Gastroesophageal sphincter (tissue), 4 donors: ENCODE results near the gene FOXP4. TPM values are rescaled to one million over a fixed set of nuclear protein-coding genes. Genes with fewer than 3 reads are reported as not detected.
A peak's percentile ranks its signal among the peaks of the same experiment; 100 is the strongest.

Source experiments
- ATAC-seq: fragments of 150-250 bp; one replicate; pipeline ENCODE4 v1.9.1; 2016; ENCODE audit warnings: mild to moderate bottlenecking, moderate library complexity
- H3K27ac ChIP-seq, 4 donors: fragments of 200-600 bp; sonication (generic) in 3 of 4; 1 replicate in 3 of 4; 2 replicates in 1 of 4; pipeline ENCODE4 v1.5.1; 2016 to 2019
- H3K27me3 ChIP-seq: fragments of 200-600 bp; sonication (generic); one replicate; pipeline ENCODE4 v1.5.1; 2019
- H3K36me3 ChIP-seq, 2 donors: fragments of 200-600 bp; sonication (generic); one replicate each; pipeline ENCODE4 v1.5.1; 2019; ENCODE audit warnings: control low read depth in 1 of 2
- H3K4me1 ChIP-seq, 3 donors: fragments of 200-600 bp; sonication (generic); 1 replicate in 2 of 3; 2 replicates in 1 of 3; pipeline ENCODE4 v1.5.1; 2016 to 2019; ENCODE audit warnings: control low read depth in 2 of 3
- H3K4me3 ChIP-seq, 2 donors: fragments of 200-600 bp; sonication (generic); one replicate each; pipeline ENCODE4 v1.5.1; 2019; ENCODE audit warnings: mild to moderate bottlenecking in 1 of 2, moderate library complexity in 1 of 2
- H3K9me3 ChIP-seq, 3 donors: fragments of 200-600 bp; sonication (generic); one replicate each; pipeline ENCODE4 v1.5.1; 2017 to 2019; ENCODE audit warnings: control low read depth in 2 of 3
- EP300 ChIP-seq: sonication (generic); formaldehyde crosslinking; IDR thresholded peaks from one replicate; pipeline ENCODE4 v1.6.1; 2017; ENCODE audit warnings: antibody characterized with exemption, mild to moderate bottlenecking
- POLR2A ChIP-seq, 2 donors: fragments of 450-650 bp; IDR thresholded peaks; one replicate each; pipeline ENCODE4 v1.6.1; 2017; ENCODE audit warnings: antibody characterized with exemption in 2 of 2, mild to moderate bottlenecking in 2 of 2, moderate library complexity in 1 of 2
- POLR2AphosphoS5 ChIP-seq: sonication (generic); formaldehyde crosslinking; IDR thresholded peaks from one replicate; pipeline ENCODE4 v1.6.1; 2017; ENCODE audit warnings: antibody characterized with exemption
- WGBS, 2 donors: methylation state at CpG; one replicate each; pipeline ENCODE4 v1.1.5; 2018; ENCODE audit warnings: low coverage in 1 of 2; 5-methylcytosine and 5-hydroxymethylcytosine counted together
- total RNA-seq, 4 donors: library from RNA; depleted of rRNA; stranded (reverse); fragments of >200 nt; gene quantifications; one replicate each; pipeline ENCODE4 v1.1.0, GENCODE V29; 2016
- TF ChIP-seq, protein P1 (sequence below), 4 experiments: fragments of 200-600 bp in 2 of 4; fragments of 450-650 bp in 2 of 4; sonication (generic) in 1 of 4; IDR thresholded peaks; one replicate each; pipeline ENCODE4 v1.5.1; 2017 to 2019; ENCODE audit warnings: antibody characterized with exemption in 4 of 4, mild to moderate bottlenecking in 2 of 4, moderate library complexity in 2 of 4

FOXP4 gene
- total RNA-seq, 4 donors from 2014 or later, result 8.2 to 25.8 (median 11.7) TPM

DNA sequence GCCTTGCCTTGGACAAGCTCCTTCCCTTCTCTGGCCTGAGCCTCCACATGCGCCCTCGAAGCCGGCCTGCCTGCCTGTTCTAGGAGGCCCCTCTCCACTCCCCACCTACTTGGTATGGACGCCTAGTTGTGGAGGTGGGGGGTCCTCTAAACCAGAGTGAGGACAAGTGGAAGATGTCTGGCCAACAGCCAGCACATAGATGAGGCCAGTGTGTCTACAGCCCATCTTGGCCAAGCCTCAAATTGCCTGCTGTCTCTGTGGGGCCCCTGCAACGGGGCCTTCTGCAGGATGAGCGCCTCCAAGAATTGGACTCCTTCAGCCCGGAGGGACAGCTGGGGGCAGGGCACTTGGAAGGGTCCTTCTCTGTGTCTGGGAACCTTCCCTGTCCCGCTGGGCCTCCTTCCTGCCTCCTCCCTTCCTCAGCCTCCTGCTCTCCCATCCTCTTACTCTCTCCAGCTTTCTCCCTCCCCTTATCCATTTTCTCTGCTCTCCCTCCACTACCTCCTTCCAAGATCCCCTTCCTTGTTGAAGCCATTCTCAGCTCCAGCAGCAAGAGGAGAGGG is 93.7 kb downstream of the FOXP4 start:
- H3K4me3 ChIP-seq, result peak overlapping the region in 1 of 2 donors; percentile 51
- H3K36me3 ChIP-seq, result no peaks in the 10 kb centered on the region
- H3K27ac ChIP-seq, result no peak overlapping the region
- WGBS, 2 donors, result 82% methylated on average over 2 of the region's 8 CpGs; no CpG with 5 or more reads in 1 of the 2 donors
- peaks cover 62% of the 10 kb centered on the region for H3K27me3 ChIP-seq
- no peak for ATAC-seq
- no peak for TF ChIP-seq POLR2AphosphoS5
- no peak for TF ChIP-seq EP300
- no peak for TF ChIP-seq POLR2A (IDR thresholded peaks at IDR 0.05)
- TF ChIP-seq, protein P1, sequence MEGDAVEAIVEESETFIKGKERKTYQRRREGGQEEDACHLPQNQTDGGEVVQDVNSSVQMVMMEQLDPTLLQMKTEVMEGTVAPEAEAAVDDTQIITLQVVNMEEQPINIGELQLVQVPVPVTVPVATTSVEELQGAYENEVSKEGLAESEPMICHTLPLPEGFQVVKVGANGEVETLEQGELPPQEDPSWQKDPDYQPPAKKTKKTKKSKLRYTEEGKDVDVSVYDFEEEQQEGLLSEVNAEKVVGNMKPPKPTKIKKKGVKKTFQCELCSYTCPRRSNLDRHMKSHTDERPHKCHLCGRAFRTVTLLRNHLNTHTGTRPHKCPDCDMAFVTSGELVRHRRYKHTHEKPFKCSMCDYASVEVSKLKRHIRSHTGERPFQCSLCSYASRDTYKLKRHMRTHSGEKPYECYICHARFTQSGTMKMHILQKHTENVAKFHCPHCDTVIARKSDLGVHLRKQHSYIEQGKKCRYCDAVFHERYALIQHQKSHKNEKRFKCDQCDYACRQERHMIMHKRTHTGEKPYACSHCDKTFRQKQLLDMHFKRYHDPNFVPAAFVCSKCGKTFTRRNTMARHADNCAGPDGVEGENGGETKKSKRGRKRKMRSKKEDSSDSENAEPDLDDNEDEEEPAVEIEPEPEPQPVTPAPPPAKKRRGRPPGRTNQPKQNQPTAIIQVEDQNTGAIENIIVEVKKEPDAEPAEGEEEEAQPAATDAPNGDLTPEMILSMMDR (IDR thresholded peaks at IDR 0.05), result no peak
- H3K9me3 ChIP-seq, result no peaks in the 10 kb centered on the region
- H3K4me1 ChIP-seq, result peaks cover 0 to 36% (median 22%) of the 10 kb centered on the region in 3 donors

DNA sequence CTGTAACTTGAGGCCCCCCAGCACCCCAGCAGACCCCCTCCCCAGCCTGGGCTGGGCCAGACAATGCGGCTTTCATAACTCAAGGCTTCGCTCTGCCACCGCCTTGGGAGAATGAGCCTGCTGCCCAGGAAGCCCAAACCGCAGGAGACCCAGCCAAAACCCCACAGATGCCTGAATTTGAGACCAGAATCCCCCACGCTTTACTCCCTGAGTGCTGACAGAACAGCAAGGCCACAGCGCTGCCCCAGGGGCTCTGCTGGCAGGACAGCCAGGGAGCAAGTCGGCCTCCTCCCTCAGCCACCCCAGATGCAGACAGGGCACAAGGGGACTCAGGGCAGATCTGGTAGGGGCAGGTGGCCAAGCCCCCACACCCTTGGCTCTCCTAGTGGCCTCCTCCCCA is 94.2 kb downstream of the FOXP4 start:
- H3K27me3 ChIP-seq, result peaks cover 62% of the 10 kb centered on the region
- no peak overlapping the region for H3K27ac ChIP-seq
- no peaks in the 10 kb centered on the region for H3K9me3 ChIP-seq
- no peaks in the 10 kb centered on the region for H3K36me3 ChIP-seq
- H3K4me1 ChIP-seq, result peaks cover 0 to 36% (median 22%) of the 10 kb centered on the region in 3 donors
- H3K4me3 ChIP-seq, result no peak overlapping the region
- TF ChIP-seq, protein P1 (IDR thresholded peaks at IDR 0.05), result no peak
- no peak for TF ChIP-seq POLR2A (IDR thresholded peaks at IDR 0.05)
- TF ChIP-seq POLR2AphosphoS5, result no peak
- no peak for TF ChIP-seq EP300
- ATAC-seq, result no peak
- WGBS, 2 donors, result no CpG with 5 or more reads among the region's 7 CpGs

DNA sequence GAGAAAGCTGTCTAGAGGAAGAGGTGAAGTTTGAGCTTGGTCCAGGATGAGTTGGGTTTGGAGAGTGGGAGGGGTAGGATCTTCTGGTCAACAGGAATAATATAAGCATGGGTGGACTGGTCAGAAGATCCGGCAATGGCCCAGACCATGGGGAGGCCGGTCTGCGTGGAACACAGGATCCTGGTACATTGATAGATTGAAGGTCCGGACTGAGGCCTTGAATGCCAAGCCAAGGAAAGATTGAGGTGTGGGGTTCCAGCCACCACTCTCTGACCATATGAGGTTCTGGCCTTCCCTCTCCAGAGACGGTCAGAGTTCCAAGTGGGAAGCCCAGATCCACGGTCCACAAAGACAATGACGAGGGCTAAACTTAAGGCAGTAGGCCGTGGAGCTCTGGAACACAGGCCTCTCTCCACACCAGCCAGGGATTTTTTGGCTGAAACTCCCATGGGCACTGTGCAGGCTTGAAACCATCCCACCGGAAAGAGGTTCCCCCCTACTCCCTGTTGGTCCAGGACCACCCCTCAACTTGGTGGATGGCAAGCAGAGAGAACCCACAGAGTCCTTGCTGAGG is 95.3 kb downstream of the FOXP4 start:
- H3K9me3 ChIP-seq, result no peaks in the 10 kb centered on the region
- H3K4me3 ChIP-seq, result no peak overlapping the region
- 86 to 88% methylated on average over 5 to 9 of the region's 9 CpGs for WGBS, 2 donors
- no peak for ATAC-seq
- no peak overlapping the region for H3K27ac ChIP-seq
- peaks cover 52% of the 10 kb centered on the region for H3K27me3 ChIP-seq
- TF ChIP-seq EP300, result no peak
- TF ChIP-seq POLR2AphosphoS5, result no peak
- no peak for TF ChIP-seq POLR2A (IDR thresholded peaks at IDR 0.05)
- TF ChIP-seq, protein P1 (IDR thresholded peaks at IDR 0.05), result no peak
- peaks cover 0 to 36% (median 22%) of the 10 kb centered on the region in 3 donors for H3K4me1 ChIP-seq
- no peaks in the 10 kb centered on the region for H3K36me3 ChIP-seq

DNA sequence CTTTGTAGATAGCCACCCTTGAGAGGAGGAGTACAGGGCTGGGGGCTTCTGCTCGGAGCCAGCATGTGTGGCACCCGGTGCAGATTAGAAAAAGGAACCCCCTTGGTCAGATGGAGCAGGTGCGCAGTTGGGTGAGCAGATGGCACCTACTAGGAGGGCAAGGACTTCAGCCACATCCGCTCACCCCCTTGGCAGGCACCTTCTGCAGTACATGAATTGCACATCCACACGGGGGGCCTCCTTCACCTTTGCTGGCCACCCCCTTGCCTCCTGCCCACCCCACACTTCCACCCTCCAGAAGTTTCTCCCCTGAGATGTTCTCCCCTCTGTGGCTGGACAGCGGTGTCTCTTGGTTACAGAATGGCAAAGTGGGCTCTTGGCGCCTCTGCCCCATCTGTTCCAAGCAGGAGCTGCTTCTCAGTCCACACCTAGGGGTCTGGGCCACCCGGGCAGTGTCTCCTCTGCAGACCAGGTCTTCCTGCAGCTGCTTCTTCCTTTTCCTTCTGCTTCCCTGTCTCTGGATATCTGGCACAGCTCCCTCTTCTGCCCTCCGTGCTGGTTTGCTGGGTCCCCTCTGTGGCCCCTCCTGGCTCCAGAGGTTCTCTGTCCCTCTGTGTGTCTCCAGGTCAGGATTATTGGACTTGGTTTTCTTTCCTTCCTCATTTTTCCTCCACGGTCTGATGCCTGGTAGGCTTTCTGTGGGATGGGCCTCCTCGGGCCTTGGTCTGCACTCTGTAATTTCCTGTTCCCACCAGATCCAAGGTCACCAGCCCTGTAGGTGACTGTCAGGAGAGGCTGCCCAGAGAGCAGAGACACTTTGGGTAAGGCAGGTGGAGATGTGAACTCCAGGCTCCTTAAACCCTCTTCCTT is 96.1 kb downstream of the FOXP4 start:
- TF ChIP-seq POLR2A (IDR thresholded peaks at IDR 0.05) (no peak), POLR2AphosphoS5 (no peak), EP300 (no peak)
- TF ChIP-seq, protein P1 (IDR thresholded peaks at IDR 0.05), result no peak
- no peak for ATAC-seq
- Histone ChIP-seq H3K27ac (no peak overlapping the region), H3K4me3 (no peak overlapping the region), H3K27me3 (peaks cover 47% of the 10 kb centered on the region), H3K36me3 (no peaks in the 10 kb centered on the region), H3K4me1 (peaks cover 0 to 28% (median 17%) of the 10 kb centered on the region in 3 donors), H3K9me3 (no peaks in the 10 kb centered on the region)
- WGBS, 2 donors, result 56 to 74% methylated on average over 4 to 7 of the region's 11 CpGs
